Astrocyte of the cerebellum (primary cell): ENCODE measurements around the gene ADGRD1.

Experiments
- DNase-seq: peaks from one replicate; pipeline ENCODE4 v3.0.0-alpha.2; 2011; ENCODE audit warnings: low read depth
- H3K4me3 ChIP-seq: 2 replicates; pipeline ENCODE4 v1.5.1; 2011; ENCODE audit warnings: mild to moderate bottlenecking, low read depth, low read length, moderate library complexity
- in situ Hi-C: cut with HindIII; loops from 2 replicates; pipeline ENCODE4 v1.10.0; 2017; ENCODE audit warnings: low sequenced_read_pairs
- TF ChIP-seq, protein P1 (sequence below): IDR thresholded peaks from 2 replicates; pipeline ENCODE4 v1.5.1; 2012; ENCODE audit warnings: low read length, low read depth, moderate library complexity, mild to moderate bottlenecking; ENCODE audit errors: missing control alignments

ADGRD1 gene

DNA sequence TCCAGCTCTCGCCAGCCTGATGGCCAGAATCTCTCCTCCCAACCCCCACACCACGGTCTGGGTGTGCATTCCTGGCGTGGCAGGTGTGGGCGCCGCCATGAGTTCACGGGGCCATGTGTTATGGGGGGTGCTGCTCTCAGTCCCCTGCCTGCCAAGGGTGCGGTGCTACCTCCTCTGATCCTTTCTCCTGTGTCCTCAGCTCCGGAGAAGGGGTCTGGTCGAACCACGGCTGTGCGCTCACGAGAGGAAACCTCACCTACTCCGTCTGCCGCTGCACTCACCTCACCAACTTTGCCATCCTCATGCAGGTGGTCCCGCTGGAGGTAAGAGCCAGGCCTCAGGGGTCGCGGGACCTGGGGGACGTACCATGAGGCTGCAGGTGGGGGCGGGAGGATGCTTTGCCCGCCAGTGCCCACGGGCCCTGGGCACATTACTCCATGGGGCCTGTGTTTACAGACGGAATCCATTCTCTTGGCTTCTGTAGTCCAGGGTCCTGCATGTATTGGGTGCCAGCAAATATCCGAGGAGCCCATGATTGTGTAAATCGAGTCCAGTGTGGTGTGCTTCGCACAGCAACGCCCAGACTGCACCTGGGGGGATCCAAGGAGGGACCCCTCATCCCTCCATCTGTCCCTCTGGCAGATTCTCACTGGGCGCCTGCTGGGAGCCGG is 130.8 kb downstream of the ADGRD1 start:
- no peak overlapping the region for H3K4me3 ChIP-seq
- in situ Hi-C loops, result no loop called here
- no peak for DNase-seq
- TF ChIP-seq, protein P1, sequence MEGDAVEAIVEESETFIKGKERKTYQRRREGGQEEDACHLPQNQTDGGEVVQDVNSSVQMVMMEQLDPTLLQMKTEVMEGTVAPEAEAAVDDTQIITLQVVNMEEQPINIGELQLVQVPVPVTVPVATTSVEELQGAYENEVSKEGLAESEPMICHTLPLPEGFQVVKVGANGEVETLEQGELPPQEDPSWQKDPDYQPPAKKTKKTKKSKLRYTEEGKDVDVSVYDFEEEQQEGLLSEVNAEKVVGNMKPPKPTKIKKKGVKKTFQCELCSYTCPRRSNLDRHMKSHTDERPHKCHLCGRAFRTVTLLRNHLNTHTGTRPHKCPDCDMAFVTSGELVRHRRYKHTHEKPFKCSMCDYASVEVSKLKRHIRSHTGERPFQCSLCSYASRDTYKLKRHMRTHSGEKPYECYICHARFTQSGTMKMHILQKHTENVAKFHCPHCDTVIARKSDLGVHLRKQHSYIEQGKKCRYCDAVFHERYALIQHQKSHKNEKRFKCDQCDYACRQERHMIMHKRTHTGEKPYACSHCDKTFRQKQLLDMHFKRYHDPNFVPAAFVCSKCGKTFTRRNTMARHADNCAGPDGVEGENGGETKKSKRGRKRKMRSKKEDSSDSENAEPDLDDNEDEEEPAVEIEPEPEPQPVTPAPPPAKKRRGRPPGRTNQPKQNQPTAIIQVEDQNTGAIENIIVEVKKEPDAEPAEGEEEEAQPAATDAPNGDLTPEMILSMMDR, result no peak

DNA sequence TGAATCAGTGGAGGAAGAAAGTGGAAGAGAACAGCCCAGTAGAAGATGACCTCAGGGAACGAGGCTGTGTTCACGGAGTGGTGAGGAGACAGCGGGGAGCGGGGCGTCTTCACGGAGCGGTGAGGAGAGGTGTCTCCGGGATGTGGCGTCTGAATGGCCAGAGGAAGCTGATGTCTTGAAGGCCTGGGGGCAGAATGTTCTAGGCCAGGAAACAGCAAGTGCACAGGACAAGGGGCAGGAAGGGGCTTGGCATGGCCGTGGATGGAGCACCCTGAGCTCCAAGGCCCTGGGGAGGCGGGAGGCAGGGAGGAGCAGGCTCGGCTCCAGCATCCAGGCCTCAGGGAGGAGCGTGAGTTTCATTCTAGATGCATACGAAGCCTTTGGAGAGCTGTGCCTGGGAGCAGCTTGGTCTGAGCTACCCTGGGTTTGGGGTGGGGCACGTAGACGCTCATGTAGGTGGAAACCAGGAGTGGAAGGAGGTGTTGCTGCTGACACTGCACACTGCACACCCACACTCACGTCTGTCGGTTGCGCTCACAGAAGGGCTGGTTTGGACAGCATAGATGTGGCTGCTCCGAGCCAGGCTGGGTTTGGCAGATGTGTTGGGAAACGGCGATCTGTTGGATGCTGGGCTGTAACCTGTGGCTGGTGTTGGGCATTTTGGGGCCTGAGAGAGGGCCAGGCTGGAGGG is 131.6 kb downstream of the ADGRD1 start:
- in situ Hi-C loops, result no loop called here
- no peak for DNase-seq
- TF ChIP-seq, protein P1, result no peak
- no peak overlapping the region for H3K4me3 ChIP-seq

DNA sequence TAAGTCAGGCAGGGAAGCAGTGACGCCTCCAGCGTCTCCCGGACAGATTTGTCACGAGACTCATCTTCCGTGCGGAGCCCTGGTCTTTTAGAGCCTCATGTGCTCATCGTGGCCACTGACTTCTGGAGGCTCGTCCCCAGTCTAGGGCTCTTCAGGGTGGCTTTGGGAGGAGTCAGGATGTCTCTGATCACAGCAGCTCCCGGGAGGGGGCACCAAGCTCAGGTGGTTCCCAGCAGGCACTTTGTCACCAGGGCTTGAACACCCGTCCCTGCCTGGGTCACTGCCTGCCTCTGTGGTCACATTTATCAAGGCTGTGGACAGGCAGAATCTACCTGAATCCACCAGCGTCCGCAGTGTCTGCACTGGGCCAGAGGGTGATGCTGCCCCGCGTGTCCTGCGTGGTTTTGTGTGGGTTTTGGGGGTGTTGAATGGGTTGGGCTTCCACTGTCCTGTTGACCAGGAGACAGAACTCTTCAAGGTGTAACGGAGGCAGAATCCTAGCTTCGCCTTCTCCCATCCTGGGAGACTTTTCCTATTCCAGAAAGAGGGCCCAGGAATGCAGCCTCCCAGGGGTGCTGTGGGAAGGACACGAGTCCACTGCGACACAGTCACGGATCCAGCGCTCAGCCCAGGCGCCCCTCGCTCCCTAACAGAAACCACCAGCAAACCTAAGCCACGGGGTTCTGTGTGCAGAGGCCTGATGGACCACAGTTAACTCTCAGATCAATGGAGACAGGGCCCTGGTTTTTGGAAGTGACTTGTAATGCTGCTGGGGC is 132.3 kb downstream of the ADGRD1 start:
- in situ Hi-C loops, result no loop called here
- TF ChIP-seq, protein P1, result no peak
- no peak overlapping the region for H3K4me3 ChIP-seq
- no peak for DNase-seq

DNA sequence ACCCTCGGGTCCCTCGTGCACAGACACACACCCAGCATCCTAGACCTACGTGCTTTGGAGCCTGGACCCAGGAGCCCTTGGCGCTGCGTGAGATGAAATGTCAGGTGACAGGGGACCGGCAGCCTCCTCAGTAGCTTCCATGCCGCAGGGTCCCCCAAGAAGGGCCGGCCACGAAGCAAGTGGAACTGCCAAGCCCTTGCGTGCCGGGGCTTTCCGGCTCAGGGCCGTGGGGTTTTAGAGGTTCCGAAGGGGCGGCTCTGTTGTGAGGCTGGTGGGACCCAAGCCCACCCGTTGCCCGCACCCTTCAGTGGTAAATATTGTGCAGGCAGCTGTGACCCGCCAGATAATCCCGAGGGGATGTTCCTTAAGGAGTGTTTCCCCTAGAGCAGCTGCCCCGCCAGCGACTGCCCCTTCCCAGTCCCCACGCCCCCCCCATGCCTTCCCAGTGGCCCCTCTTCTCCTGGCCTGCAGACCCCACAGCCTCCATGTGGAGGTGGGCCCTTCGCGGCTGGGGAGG is 133.7 kb downstream of the ADGRD1 start:
- H3K4me3 ChIP-seq, result no peak overlapping the region
- TF ChIP-seq, protein P1, result no peak
- DNase-seq, result no peak
- in situ Hi-C loops, result no loop called here

DNA sequence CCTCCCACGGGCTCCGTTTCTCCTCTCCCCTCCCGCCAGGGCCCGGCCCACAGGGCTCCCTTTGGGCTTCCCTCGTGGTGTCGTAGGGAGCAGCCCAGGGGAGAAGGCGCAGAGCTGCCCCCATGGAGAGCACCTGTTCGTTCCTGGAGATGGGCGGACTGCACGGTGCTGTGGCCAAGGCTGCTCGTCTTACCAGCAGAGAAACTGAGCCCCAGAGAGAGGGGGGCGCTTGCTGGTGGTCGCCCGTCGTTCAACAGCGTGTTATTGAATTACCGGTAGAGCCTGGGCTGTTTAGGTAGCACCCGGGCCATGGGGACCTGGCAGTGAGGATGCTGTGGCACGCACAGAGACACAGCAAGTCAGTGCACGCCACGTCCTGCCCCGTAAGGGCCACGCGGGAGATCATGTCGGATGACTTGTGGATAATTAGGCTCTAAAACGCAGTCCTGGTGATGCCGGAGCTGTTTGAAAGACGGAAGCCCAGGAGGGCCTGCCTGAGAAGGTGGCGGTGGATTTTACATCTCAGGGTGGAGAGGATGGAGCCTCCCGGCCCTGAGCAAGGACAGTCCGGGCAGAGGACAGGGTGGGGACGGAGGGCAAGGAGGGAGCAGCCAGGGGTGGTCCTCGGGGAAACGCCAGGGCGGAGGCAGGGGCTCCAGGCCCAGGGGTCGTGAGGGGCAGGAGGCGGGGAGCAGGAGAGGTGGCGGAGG is 134.4 kb downstream of the ADGRD1 start:
- TF ChIP-seq, protein P1, result no peak
- no peak for DNase-seq
- H3K4me3 ChIP-seq, result no peak overlapping the region
- in situ Hi-C loops, result no loop called here
